A549 treated with CORT108297 at 1 μM for 4 hours (cell line): ENCODE data around the gene NCSTN. TPM values are rescaled to one million over a fixed set of nuclear protein-coding genes. Genes with fewer than 3 reads are reported as not detected.

ENCODE experiments used
- total RNA-seq: library from RNA; stranded (reverse); fragments of 200-300 nt; extraction: Qiagen RNA extraction; gene quantifications from 5 replicates; pipeline ENCODE4 v1.2.3, GENCODE V29; 2022

NCSTN gene
- total RNA-seq: 40.9 to 48.5 TPM (median 47.4 TPM) in 5 replicates

DNA sequence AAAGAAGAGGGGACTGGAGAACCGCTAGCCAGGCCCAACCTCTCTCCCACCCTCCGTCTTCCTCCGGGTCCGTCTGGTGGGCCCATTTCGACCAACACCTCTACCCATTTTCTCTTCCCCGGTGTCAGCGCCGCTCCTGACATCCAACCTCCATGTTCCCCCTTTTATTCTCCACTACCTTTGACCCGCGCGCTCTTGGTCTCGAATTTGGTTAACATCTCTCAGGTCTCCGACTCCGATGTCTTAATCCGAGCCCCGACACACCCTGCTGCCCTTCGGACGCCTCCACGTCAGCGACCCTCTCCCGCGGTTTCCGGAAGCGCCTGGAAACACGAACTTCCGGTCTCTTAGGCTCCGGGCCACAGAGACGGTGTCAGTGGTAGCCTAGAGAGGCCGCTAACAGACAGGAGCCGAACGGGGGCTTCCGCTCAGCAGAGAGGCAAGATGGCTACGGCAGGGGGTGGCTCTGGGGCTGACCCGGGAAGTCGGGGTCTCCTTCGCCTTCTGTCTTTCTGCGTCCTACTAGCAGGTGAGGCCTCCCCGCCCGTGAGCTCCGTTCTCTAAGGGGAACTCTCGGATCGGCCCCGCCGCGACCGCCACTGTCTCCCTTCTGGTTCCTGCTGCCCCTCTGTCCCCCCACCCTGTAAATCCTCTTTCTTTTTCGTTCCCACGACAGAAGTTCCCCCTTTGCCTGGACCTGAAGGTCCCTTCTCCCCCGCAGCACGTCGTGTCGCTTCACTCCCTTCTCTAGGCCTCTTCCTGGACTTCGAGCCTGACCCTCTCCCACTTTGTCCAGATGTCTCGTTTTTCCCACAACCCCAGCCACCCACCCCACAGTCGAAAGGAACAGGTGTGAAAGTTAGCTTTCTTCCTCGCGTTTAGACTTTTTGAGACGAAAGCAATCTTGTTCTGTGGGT lies at the start of gene NCSTN, which contains the start of gene COPA:
Gene NCSTN (plus strand): TSS at position 431 of the 917 bp plus-strand sequence. CDS start 14 bp downstream, at position 445.
Gene COPA (minus strand): TSS at position 298 of the 917 bp plus-strand sequence. CDS start 80 bp downstream, at position 218.

DNA sequence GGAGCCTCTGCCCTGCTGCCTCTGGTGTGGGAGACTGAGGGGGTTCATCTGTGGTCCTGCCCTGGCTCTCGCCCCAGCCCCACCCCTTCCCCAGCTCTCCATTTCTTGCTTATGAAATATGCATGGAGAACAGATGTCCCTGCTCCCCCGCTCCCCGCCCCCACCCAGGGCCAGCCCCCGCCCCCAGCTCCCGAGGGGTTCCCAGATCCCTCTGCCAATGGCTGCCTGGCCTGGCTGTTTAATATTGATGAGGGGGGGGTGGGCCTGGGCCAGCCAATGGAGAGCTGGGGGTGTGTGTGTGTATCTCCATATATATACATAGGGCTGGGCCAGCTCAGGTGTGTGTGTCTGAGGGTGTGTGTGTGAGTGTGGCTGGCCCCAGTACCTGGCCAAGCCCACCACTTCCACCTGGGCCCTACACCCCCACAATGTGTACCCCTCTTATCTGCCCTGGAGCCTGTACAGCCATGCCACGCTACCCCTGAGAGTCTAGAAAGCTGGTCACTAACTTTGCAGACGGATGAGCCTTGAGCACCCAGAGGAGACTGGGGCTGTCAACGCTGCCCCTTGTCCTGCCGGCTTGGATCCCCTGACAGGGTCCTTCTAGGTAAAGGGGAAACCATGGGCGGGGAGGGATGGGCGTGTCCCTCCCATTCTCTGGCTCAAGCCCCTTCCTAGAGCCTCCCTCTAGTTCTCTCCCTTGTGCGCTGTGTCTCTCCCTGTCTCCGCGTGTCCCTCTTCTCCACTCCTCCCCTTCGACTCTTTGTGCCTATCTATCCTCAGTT lies 23.7 kb downstream of the NCSTN start, which contains the start of gene NHLH1:
Gene NHLH1 (plus strand): TSS at position 341 of the 785 bp plus-strand sequence. CDS start 3,661 bp downstream, outside the sequence.

DNA sequence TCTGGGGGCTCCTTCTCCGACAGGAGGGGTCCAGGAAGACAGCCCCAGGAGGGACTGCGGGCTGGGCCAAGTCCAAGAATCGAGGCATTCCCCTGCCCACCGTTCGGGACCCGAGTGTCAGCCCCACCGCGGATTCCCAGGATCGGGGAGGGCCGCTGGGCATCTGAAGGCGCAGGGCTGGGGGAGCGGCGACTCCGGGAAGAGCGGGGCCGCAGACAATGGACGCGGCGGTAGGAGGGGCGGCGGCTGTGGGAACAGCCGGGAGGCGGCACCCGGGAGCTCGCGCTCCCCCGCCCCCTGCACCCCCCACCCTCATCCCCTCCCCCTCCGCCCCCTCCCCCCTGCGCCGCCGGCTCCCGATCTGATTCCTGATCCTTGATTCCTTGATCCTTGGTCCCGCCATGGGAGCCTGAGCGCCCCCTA lies 57.1 kb downstream of the NCSTN start, which contains the start of gene VANGL2:
Gene VANGL2 (plus strand): TSS at position 342 of the 423 bp plus-strand sequence. CDS start 15,274 bp downstream, outside the sequence.

Other genes with a start within 250 kb of the NCSTN start
- gene IGSF8, start 244.8 kb upstream of the NCSTN start, total RNA-seq: 6.0 to 10.1 TPM (median 10.0 TPM) in 5 replicates
- gene ATP1A2, start 227.6 kb upstream of the NCSTN start, total RNA-seq: 0.03 to 0.20 TPM (median 0.07 TPM) in 4 of 5 replicates, not detected in the other
- not detected in 5 replicates for gene ATP1A4, start 191.8 kb upstream of the NCSTN start, total RNA-seq
- not detected in 5 replicates for gene CASQ1, start 152.8 kb upstream of the NCSTN start, total RNA-seq
- gene PEA15, start 138.0 kb upstream of the NCSTN start, total RNA-seq: 180 to 213 TPM (median 195 TPM) in 5 replicates
- gene DCAF8, start 80.8 kb upstream of the NCSTN start, total RNA-seq: 44.4 to 56.1 TPM (median 53.8 TPM) in 5 replicates
- 20.8 to 27.6 TPM (median 23.3 TPM) in 5 replicates for gene PEX19, start 58.2 kb upstream of the NCSTN start, total RNA-seq
- gene COPA, start 133 bp upstream of the NCSTN start, total RNA-seq: 79.1 to 100 TPM (median 84.0 TPM) in 5 replicates
- gene NHLH1, start 23.7 kb downstream of the NCSTN start, total RNA-seq: 0.23 to 0.74 TPM (median 0.37 TPM) in 5 replicates
- gene VANGL2, start 57.2 kb downstream of the NCSTN start, total RNA-seq: 0.69 to 1.0 TPM (median 0.93 TPM) in 5 replicates
- not detected in 5 replicates for gene SLAMF6, start 179.9 kb downstream of the NCSTN start, total RNA-seq
- not detected in 5 replicates for gene CD84, start 236.1 kb downstream of the NCSTN start, total RNA-seq